NCI-H524 treated with DMSO at 0.1 percent for 48 hours (cell line): ENCODE results near the gene IGLL1.
A peak's percentile ranks its signal among the peaks of the same experiment; 100 is the strongest.
"Not testable (repeated sequence)": the region's sequence is repeated elsewhere in the genome, so short reads cannot be mapped to it uniquely, and the experiment has no call there.

Experiments used
- DNase-seq: peaks from one replicate; lab custom pipeline; 2025; lab: John Stamatoyannopoulos, UW

IGLL1 gene

GRCh38 chr22:23579870-23580575 is at the start of gene IGLL1:
Gene IGLL1 (minus strand): TSS chr22:23580290. CDS start chr22:23580190, 100 bp downstream.
- no peak for DNase-seq

- not testable (repeated sequence) for DNase-seq
These were observed 48.1 kb upstream of the IGLL1 start for GRCh38 chr22:23628056-23628743.

- peak; percentile 2 for DNase-seq
These were observed 47.4 kb upstream of the IGLL1 start for GRCh38 chr22:23627401-23628055.

- no peak for DNase-seq
These were observed 46.3 kb upstream of the IGLL1 start for GRCh38 chr22:23626286-23626975.

GRCh38 chr22:23622634-23623033 is 42.5 kb upstream of the IGLL1 start:
- no peak for DNase-seq

GRCh38 chr22:23621916-23622315 is 41.8 kb upstream of the IGLL1 start:
- not testable (repeated sequence) for DNase-seq

GRCh38 chr22:23621082-23621780 is 41.1 kb upstream of the IGLL1 start:
- DNase-seq = no peak

GRCh38 chr22:23613193-23613972 is 33.3 kb upstream of the IGLL1 start:
- no peak for DNase-seq

- DNase-seq = no peak
These were observed 30.1 kb upstream of the IGLL1 start for GRCh38 chr22:23609983-23610781.

GRCh38 chr22:23608583-23608982 is 28.5 kb upstream of the IGLL1 start:
- no peak for DNase-seq

GRCh38 chr22:23606204-23607131 is 26.4 kb upstream of the IGLL1 start:
- no peak for DNase-seq

GRCh38 chr22:23604939-23605712 is 25.0 kb upstream of the IGLL1 start:
- DNase-seq = no peak

- no peak for DNase-seq
These were observed 23.2 kb upstream of the IGLL1 start for GRCh38 chr22:23603266-23603665.

- no peak for DNase-seq
These were observed 18.9 kb upstream of the IGLL1 start for GRCh38 chr22:23598805-23599518.

GRCh38 chr22:23597576-23598268 is 17.6 kb upstream of the IGLL1 start:
- not testable (repeated sequence) for DNase-seq

- DNase-seq = not testable (repeated sequence)
These were observed 15.8 kb upstream of the IGLL1 start for GRCh38 chr22:23595904-23596303.

GRCh38 chr22:23591846-23592245 is 11.8 kb upstream of the IGLL1 start:
- no peak for DNase-seq
